Upper lobe of left lung (tissue), 4 donors: Measurements from ENCODE around the gene OPN1LW.
"Not testable (repeated sequence)": the region's sequence is repeated elsewhere in the genome, so short reads cannot be mapped to it uniquely, and the experiment has no call there.

ENCODE experiments used
- EP300 ChIP-seq, 4 donors: sonication (generic); formaldehyde crosslinking; IDR thresholded peaks; one replicate each; pipeline ENCODE4 v1.5.1; 2017; ENCODE audit warnings: antibody characterized with exemption in 4 of 4, control low read depth in 2 of 4
- POLR2A ChIP-seq, 4 donors: fragments of 450-650 bp; IDR thresholded peaks; one replicate each; pipeline ENCODE4 v1.5.1; 2016 to 2017; ENCODE audit warnings: antibody characterized with exemption in 4 of 4, mild to moderate bottlenecking in 2 of 4
- POLR2AphosphoS5 ChIP-seq, 2 donors: sonication (generic); formaldehyde crosslinking; IDR thresholded peaks; one replicate each; pipeline ENCODE4 v1.5.1; 2017; ENCODE audit warnings: antibody characterized with exemption in 2 of 2
- TF ChIP-seq, protein P1 (sequence below), 6 experiments: fragments of 450-650 bp in 4 of 6; fragments of 200-600 bp in 2 of 6; sonication (generic) in 2 of 6; IDR thresholded peaks; one replicate each; pipeline ENCODE4 v1.5.1; 2016 to 2019; ENCODE audit warnings: antibody characterized with exemption in 6 of 6

DNA sequence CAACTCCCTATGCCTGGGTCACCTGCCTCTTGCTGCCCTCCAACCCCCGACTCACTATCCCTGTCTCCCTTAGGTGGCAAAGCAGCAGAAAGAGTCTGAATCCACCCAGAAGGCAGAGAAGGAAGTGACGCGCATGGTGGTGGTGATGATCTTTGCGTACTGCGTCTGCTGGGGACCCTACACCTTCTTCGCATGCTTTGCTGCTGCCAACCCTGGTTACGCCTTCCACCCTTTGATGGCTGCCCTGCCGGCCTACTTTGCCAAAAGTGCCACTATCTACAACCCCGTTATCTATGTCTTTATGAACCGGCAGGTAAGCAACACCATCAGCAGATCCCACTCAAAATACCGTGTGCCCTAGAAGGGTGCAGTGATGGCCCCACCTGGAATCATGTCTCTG, 12.2 kb downstream of the OPN1LW start:
- TF ChIP-seq, protein P1, sequence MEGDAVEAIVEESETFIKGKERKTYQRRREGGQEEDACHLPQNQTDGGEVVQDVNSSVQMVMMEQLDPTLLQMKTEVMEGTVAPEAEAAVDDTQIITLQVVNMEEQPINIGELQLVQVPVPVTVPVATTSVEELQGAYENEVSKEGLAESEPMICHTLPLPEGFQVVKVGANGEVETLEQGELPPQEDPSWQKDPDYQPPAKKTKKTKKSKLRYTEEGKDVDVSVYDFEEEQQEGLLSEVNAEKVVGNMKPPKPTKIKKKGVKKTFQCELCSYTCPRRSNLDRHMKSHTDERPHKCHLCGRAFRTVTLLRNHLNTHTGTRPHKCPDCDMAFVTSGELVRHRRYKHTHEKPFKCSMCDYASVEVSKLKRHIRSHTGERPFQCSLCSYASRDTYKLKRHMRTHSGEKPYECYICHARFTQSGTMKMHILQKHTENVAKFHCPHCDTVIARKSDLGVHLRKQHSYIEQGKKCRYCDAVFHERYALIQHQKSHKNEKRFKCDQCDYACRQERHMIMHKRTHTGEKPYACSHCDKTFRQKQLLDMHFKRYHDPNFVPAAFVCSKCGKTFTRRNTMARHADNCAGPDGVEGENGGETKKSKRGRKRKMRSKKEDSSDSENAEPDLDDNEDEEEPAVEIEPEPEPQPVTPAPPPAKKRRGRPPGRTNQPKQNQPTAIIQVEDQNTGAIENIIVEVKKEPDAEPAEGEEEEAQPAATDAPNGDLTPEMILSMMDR (IDR thresholded peaks at IDR 0.05) = not testable (repeated sequence)
- not testable (repeated sequence) for TF ChIP-seq POLR2A, EP300, POLR2AphosphoS5 (IDR thresholded peaks at IDR 0.05)
